ENCODE data around the gene KCNIP1.

DNA sequence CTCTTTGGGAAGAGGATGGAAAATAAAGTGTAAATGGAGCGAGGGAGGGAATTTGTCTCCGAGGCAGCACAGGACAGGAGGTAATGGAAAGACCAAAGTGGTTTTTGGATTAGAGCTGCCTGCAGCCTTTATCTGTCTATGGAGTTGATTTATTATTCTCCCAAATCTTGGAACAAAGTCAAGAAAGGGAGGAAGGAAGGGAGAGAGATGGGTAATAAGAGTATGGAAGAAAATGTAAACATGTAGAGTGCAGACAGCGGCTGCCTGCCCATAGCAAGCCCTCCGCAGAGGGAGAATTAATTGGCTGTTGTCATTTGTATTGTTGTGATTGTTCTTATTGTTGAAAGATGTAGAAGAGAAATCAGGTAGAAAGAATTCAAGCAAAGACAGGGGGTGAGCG is 15.7 kb downstream of the KCNIP1 start:
- no peak for TF ChIP-seq EZH2 (IDR thresholded peaks at IDR 0.05; ENCODE audit: low read length, unreplicated experiment)
- TF ChIP-seq, protein P1, sequence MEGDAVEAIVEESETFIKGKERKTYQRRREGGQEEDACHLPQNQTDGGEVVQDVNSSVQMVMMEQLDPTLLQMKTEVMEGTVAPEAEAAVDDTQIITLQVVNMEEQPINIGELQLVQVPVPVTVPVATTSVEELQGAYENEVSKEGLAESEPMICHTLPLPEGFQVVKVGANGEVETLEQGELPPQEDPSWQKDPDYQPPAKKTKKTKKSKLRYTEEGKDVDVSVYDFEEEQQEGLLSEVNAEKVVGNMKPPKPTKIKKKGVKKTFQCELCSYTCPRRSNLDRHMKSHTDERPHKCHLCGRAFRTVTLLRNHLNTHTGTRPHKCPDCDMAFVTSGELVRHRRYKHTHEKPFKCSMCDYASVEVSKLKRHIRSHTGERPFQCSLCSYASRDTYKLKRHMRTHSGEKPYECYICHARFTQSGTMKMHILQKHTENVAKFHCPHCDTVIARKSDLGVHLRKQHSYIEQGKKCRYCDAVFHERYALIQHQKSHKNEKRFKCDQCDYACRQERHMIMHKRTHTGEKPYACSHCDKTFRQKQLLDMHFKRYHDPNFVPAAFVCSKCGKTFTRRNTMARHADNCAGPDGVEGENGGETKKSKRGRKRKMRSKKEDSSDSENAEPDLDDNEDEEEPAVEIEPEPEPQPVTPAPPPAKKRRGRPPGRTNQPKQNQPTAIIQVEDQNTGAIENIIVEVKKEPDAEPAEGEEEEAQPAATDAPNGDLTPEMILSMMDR (conservative IDR thresholded peaks at IDR 0.05; ENCODE audit: low read depth, low read length): no peak
- TF ChIP-seq EZH2phosphoT487 (IDR thresholded peaks at IDR 0.05; ENCODE audit: borderline replicate concordance, low read length): no peak

All from PC-3 (cell line).